Measurements from ENCODE around the gene HEMK1. TPM values are rescaled to one million over a fixed set of nuclear protein-coding genes. Genes with fewer than 3 reads are reported as not detected.

HEMK1 gene
- polyA plus RNA-seq, 3 donors, result 19.5 to 20.8 (median 19.9) TPM

- DNase-seq (ENCODE audit: low read depth in 3 of 3, low spot score in 2 of 3), result no peak
Measured at GRCh38 chr3:50572801-50573371, 3.6 kb downstream of the HEMK1 start.

GRCh38 chr3:50573566-50574443 lies 4.5 kb downstream of the HEMK1 start:
- DNase-seq (ENCODE audit: low read depth in 3 of 3, low spot score in 2 of 3), result no peak

- DNase-seq (ENCODE audit: low read depth in 3 of 3, low spot score in 2 of 3), result no peak
Measured at GRCh38 chr3:50574444-50574831, 5.1 kb downstream of the HEMK1 start.

GRCh38 chr3:50575372-50575771 lies 6.0 kb downstream of the HEMK1 start:
- DNase-seq (ENCODE audit: low read depth in 3 of 3, low spot score in 2 of 3), result no peak

GRCh38 chr3:50577348-50577747 lies 8.0 kb downstream of the HEMK1 start:
- no peak for DNase-seq (ENCODE audit: low read depth in 3 of 3, low spot score in 2 of 3)

- DNase-seq (ENCODE audit: low read depth in 3 of 3, low spot score in 2 of 3), result no peak
Measured at GRCh38 chr3:50580683-50581458, 11.5 kb downstream of the HEMK1 start.

- DNase-seq (ENCODE audit: low read depth in 3 of 3, low spot score in 2 of 3), result no peak
Measured at GRCh38 chr3:50581459-50581842, 12.1 kb downstream of the HEMK1 start.

GRCh38 chr3:50582083-50582482 lies 12.8 kb downstream of the HEMK1 start:
- no peak for DNase-seq (ENCODE audit: low read depth in 3 of 3, low spot score in 2 of 3)

GRCh38 chr3:50583897-50584296 lies 14.6 kb downstream of the HEMK1 start:
- DNase-seq (ENCODE audit: low read depth in 3 of 3, low spot score in 2 of 3), result no peak

- DNase-seq (ENCODE audit: low read depth in 3 of 3, low spot score in 2 of 3), result no peak
Measured at GRCh38 chr3:50584391-50584790, 15.1 kb downstream of the HEMK1 start.

- no peak for DNase-seq (ENCODE audit: low read depth in 3 of 3, low spot score in 2 of 3)
Measured at GRCh38 chr3:50585919-50586762, 16.8 kb downstream of the HEMK1 start.

GRCh38 chr3:50586763-50587070 lies 17.4 kb downstream of the HEMK1 start:
- DNase-seq (ENCODE audit: low read depth in 3 of 3, low spot score in 2 of 3), result no peak

- DNase-seq (ENCODE audit: low read depth in 3 of 3, low spot score in 2 of 3), result no peak
Measured at GRCh38 chr3:50587373-50587772, 18.1 kb downstream of the HEMK1 start.

GRCh38 chr3:50587806-50588758 lies 18.8 kb downstream of the HEMK1 start:
- DNase-seq (ENCODE audit: low read depth in 3 of 3, low spot score in 2 of 3), result no peak

- DNase-seq (ENCODE audit: low read depth in 3 of 3, low spot score in 2 of 3), result no peak
Measured at GRCh38 chr3:50588759-50589433, 19.6 kb downstream of the HEMK1 start.

GRCh38 chr3:50591196-50591741 lies 21.9 kb downstream of the HEMK1 start:
- no peak for DNase-seq (ENCODE audit: low read depth in 3 of 3, low spot score in 2 of 3)

GRCh38 chr3:50592568-50592967 lies 23.2 kb downstream of the HEMK1 start:
- DNase-seq (ENCODE audit: low read depth in 3 of 3, low spot score in 2 of 3), result no peak

- DNase-seq (ENCODE audit: low read depth in 3 of 3, low spot score in 2 of 3), result no peak
Measured at GRCh38 chr3:50594253-50594785, 25.0 kb downstream of the HEMK1 start.

Data from right renal cortex interstitium (tissue), 3 donors.